Measurements from ENCODE around the gene IFI27L1. TPM values are rescaled to one million over a fixed set of nuclear protein-coding genes. Genes with fewer than 3 reads are reported as not detected.

The IFI27L1 gene
- polyA plus RNA-seq, 4 donors: 29.2 to 44.5 (median 30.2) TPM

DNA sequence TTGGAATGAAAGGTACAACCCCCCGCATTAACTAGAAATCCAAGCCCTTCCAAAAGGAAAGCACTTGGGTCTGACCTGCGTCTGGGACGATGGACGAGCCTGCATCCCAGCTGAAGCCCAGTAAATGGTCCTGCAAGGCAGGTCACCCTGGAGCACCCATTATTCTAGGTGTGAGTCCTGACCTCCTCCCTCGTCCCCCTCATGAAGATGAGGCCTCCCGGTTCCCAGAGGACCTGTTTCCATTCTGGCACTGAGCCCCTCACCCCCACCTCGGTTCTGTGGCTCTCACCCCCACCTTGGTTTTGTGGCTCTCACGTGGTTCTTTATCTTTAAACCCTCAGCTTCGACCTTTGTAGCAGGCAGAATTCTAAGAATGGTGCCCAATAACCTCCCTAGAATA, 36.7 kb downstream of the IFI27L1 start:
- WGBS, 3 donors: 58 to 70% (median 61%) methylated on average over 9 of the region's 9 CpGs
- peaks cover 0 to 18% (median 10%) of the 10 kb centered on the region in 3 donors for H3K4me1 ChIP-seq (ENCODE audit: control insufficient read depth in 3 of 3, insufficient read depth in 2 of 3, low read depth in 1 of 3, low read length in 2 of 3)
- peaks cover 0 to 14% of the 10 kb centered on the region in 2 donors for H3K9me3 ChIP-seq (ENCODE audit: control insufficient read depth in 2 of 2, insufficient read depth in 1 of 2, low read depth in 1 of 2, low read length in 1 of 2)
- DNase-seq (peak in 1 of 2 donors; percentile 44), FAIRE-seq (no peak)
- no peak overlapping the region for H3K27ac ChIP-seq (ENCODE audit: low read depth in 1 of 3, low read length in 2 of 3)
- H3K27me3 ChIP-seq (ENCODE audit: control insufficient read depth in 3 of 3, insufficient read depth in 3 of 3, low read length in 3 of 3): peaks cover 0 to 2% (median 0%) of the 10 kb centered on the region in 3 donors
- no peak overlapping the region for H3K4me3 ChIP-seq (ENCODE audit: low read depth in 1 of 3, low read length in 3 of 3)
- H3K36me3 ChIP-seq (ENCODE audit: control insufficient read depth in 3 of 3, insufficient read depth in 2 of 3, low read depth in 1 of 3, low read length in 3 of 3): no peaks in the 10 kb centered on the region

DNA sequence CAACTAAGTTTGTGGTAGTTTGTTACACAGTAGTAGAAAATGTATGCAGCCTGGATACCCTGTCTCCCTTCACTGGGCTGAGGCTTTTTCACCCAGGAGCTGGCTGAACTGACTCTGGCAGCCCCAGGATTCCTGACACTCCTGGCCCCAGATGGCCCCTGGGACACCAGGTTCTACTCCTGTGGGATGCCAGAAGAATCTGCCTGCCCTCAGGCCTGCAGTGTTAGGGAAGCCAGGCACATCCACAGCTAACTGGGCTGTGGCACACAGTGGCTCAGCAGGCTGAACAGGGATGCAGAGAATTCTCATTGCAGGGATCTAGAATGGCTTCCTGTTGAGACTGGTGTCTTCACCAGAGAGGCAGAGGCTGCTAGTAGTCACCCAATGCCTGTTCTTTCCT, 38.0 kb downstream of the IFI27L1 start:
- H3K9me3 ChIP-seq (ENCODE audit: control insufficient read depth in 2 of 2, insufficient read depth in 1 of 2, low read depth in 1 of 2, low read length in 1 of 2): peaks cover 0 to 14% of the 10 kb centered on the region in 2 donors
- FAIRE-seq (no peak), DNase-seq (no peak)
- no peak overlapping the region for H3K4me3 ChIP-seq (ENCODE audit: low read depth in 1 of 3, low read length in 3 of 3)
- H3K27me3 ChIP-seq (ENCODE audit: control insufficient read depth in 3 of 3, insufficient read depth in 3 of 3, low read length in 3 of 3): peaks cover 0 to 2% (median 0%) of the 10 kb centered on the region in 3 donors
- no peak overlapping the region for H3K27ac ChIP-seq (ENCODE audit: low read depth in 1 of 3, low read length in 2 of 3)
- no peaks in the 10 kb centered on the region for H3K36me3 ChIP-seq (ENCODE audit: control insufficient read depth in 3 of 3, insufficient read depth in 2 of 3, low read depth in 1 of 3, low read length in 3 of 3)
- peaks cover 0 to 18% (median 6%) of the 10 kb centered on the region in 3 donors for H3K4me1 ChIP-seq (ENCODE audit: control insufficient read depth in 3 of 3, insufficient read depth in 2 of 3, low read depth in 1 of 3, low read length in 2 of 3)

DNA sequence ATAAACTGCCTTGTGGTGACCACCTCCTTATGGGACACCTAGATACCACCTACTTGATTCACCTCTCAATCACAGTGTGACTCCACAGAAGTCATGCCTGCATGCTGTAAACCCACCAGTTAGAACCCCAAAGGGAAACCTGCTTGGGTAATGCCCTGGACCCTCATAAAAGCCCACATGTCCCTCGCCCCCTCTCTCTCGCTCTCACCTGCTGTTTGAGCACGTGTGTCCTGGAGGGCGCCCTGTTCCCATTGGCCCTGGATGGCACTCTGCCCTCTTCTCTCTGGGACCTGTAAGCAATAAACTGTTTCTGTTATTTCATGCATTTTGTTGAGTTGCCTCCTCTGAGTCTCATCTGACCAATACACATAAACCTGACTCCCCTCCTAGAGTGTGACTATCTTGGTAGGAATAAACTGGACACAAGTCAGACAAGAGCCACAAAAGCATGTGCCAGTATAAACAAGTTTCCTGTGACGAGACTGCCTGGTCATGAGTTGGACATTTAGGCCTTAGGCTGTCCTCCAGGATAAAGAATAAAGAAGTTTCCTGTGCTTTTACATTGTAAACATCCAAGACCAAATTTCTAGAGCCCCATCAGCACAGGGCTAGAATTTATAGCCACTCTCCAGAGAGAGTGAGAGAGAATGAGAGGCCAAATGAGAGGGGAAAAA, 39.7 kb downstream of the IFI27L1 start:
- Histone ChIP-seq H3K4me1 (ENCODE audit: control insufficient read depth in 3 of 3, insufficient read depth in 2 of 3, low read depth in 1 of 3, low read length in 2 of 3) (peaks cover 0 to 7% (median 0%) of the 10 kb centered on the region in 3 donors), H3K4me3 (ENCODE audit: low read depth in 1 of 3, low read length in 3 of 3) (no peak overlapping the region), H3K9me3 (ENCODE audit: control insufficient read depth in 2 of 2, insufficient read depth in 1 of 2, low read depth in 1 of 2, low read length in 1 of 2) (peaks cover 0 to 14% of the 10 kb centered on the region in 2 donors), H3K27me3 (ENCODE audit: control insufficient read depth in 3 of 3, insufficient read depth in 3 of 3, low read length in 3 of 3) (peaks cover 0 to 2% (median 0%) of the 10 kb centered on the region in 3 donors), H3K36me3 (ENCODE audit: control insufficient read depth in 3 of 3, insufficient read depth in 2 of 3, low read depth in 1 of 3, low read length in 3 of 3) (no peaks in the 10 kb centered on the region), H3K27ac (ENCODE audit: low read depth in 1 of 3, low read length in 2 of 3) (no peak overlapping the region)
- DNase-seq (no peak), FAIRE-seq (no peak)
- WGBS, 3 donors: 79 to 85% (median 81%) methylated on average over 5 of the region's 5 CpGs

DNA sequence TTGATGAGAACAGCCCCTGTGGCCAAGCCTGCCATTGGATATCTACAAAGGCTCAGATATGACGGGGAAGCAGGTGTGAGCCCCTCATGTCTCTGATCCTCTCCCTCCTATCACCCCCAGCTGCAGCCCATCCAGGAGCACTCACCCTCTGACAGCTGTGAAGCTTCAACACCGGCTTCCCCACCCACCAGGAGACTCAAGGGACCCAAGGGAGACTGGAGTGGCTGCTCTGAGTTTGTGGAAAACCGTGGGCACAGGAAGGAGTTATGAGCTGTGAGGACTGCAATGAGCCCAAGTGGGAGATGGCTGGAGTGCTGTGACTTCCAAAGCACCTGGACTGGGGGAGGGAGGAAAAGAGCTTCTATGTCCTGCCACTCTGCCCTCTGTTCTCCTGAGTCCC, 40.4 kb downstream of the IFI27L1 start:
- Histone ChIP-seq H3K4me3 (ENCODE audit: low read depth in 1 of 3, low read length in 3 of 3) (no peak overlapping the region), H3K27ac (ENCODE audit: low read depth in 1 of 3, low read length in 2 of 3) (no peak overlapping the region), H3K4me1 (ENCODE audit: control insufficient read depth in 3 of 3, insufficient read depth in 2 of 3, low read depth in 1 of 3, low read length in 2 of 3) (peaks cover 0 to 7% (median 0%) of the 10 kb centered on the region in 3 donors), H3K27me3 (ENCODE audit: control insufficient read depth in 3 of 3, insufficient read depth in 3 of 3, low read length in 3 of 3) (peaks cover 0 to 2% (median 0%) of the 10 kb centered on the region in 3 donors), H3K36me3 (ENCODE audit: control insufficient read depth in 3 of 3, insufficient read depth in 2 of 3, low read depth in 1 of 3, low read length in 3 of 3) (peaks cover 0 to 4% (median 0%) of the 10 kb centered on the region in 3 donors), H3K9me3 (ENCODE audit: control insufficient read depth in 2 of 2, insufficient read depth in 1 of 2, low read depth in 1 of 2, low read length in 1 of 2) (peaks cover 0 to 14% of the 10 kb centered on the region in 2 donors)
- WGBS, 3 donors: 56 to 59% (median 57%) methylated on average over 3 of the region's 3 CpGs
- FAIRE-seq (no peak), DNase-seq (no peak)

DNA sequence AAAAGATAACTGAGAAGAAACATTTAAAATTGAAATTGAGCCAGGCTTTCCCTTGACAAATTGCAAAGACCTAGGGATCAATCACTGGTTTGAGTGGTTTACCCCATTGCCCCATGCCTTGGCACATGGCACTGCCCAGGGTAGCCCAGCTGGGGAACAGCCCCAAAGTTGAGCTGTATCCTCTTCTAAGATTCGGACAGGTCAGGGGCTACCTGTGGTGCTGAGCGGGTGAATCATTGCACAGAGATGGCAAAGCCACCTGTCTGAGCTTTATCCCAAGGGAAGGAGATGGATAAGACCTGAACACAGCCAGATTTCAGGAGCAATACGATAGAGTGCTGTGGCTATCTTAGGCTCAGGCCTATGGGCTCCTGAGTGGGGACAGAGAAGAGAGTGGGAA, 41.3 kb downstream of the IFI27L1 start:
- peaks cover 0 to 2% (median 0%) of the 10 kb centered on the region in 3 donors for H3K27me3 ChIP-seq (ENCODE audit: control insufficient read depth in 3 of 3, insufficient read depth in 3 of 3, low read length in 3 of 3)
- H3K27ac ChIP-seq (ENCODE audit: low read depth in 1 of 3, low read length in 2 of 3): no peak overlapping the region
- H3K4me3 ChIP-seq (ENCODE audit: low read depth in 1 of 3, low read length in 3 of 3): no peak overlapping the region
- WGBS, 3 donors: 66 to 79% (median 78%) methylated on average over 3 of the region's 3 CpGs
- DNase-seq (no peak), FAIRE-seq (no peak)
- peaks cover 0 to 7% (median 0%) of the 10 kb centered on the region in 3 donors for H3K4me1 ChIP-seq (ENCODE audit: control insufficient read depth in 3 of 3, insufficient read depth in 2 of 3, low read depth in 1 of 3, low read length in 2 of 3)
- H3K9me3 ChIP-seq (ENCODE audit: control insufficient read depth in 2 of 2, insufficient read depth in 1 of 2, low read depth in 1 of 2, low read length in 1 of 2): peaks cover 0 to 14% of the 10 kb centered on the region in 2 donors
- peaks cover 0 to 6% (median 0%) of the 10 kb centered on the region in 3 donors for H3K36me3 ChIP-seq (ENCODE audit: control insufficient read depth in 3 of 3, insufficient read depth in 2 of 3, low read depth in 1 of 3, low read length in 3 of 3)

DNA sequence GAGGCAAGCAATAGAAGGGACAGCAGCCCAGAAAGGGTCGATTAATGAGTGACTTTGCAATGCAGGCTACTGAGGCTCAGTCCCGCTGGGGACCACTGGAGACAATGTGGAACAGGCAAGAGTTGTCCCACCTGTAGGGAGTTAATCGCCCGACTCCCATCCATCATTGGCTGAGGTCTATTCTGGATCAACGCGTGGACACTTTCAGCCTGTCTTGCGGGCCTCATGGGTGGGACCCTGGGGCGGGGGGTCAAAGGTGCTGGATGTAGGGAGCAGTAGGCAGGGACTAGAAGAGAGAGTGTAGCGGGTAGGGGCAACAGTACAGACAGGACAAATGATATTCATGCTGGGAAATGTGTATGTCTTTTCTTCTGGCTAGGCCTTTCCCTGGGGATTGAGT, 42.2 kb downstream of the IFI27L1 start:
- no peak overlapping the region for H3K27ac ChIP-seq (ENCODE audit: low read depth in 1 of 3, low read length in 2 of 3)
- FAIRE-seq (no peak), DNase-seq (no peak)
- peaks cover 0 to 14% of the 10 kb centered on the region in 2 donors for H3K9me3 ChIP-seq (ENCODE audit: control insufficient read depth in 2 of 2, insufficient read depth in 1 of 2, low read depth in 1 of 2, low read length in 1 of 2)
- peaks cover 0 to 5% (median 0%) of the 10 kb centered on the region in 3 donors for H3K4me1 ChIP-seq (ENCODE audit: control insufficient read depth in 3 of 3, insufficient read depth in 2 of 3, low read depth in 1 of 3, low read length in 2 of 3)
- no peak overlapping the region for H3K4me3 ChIP-seq (ENCODE audit: low read depth in 1 of 3, low read length in 3 of 3)
- H3K27me3 ChIP-seq (ENCODE audit: control insufficient read depth in 3 of 3, insufficient read depth in 3 of 3, low read length in 3 of 3): peaks cover 0 to 2% (median 0%) of the 10 kb centered on the region in 3 donors
- peaks cover 0 to 11% (median 0%) of the 10 kb centered on the region in 3 donors for H3K36me3 ChIP-seq (ENCODE audit: control insufficient read depth in 3 of 3, insufficient read depth in 2 of 3, low read depth in 1 of 3, low read length in 3 of 3)
- WGBS, 3 donors: 91 to 94% (median 92%) methylated on average over 9 of the region's 9 CpGs

DNA sequence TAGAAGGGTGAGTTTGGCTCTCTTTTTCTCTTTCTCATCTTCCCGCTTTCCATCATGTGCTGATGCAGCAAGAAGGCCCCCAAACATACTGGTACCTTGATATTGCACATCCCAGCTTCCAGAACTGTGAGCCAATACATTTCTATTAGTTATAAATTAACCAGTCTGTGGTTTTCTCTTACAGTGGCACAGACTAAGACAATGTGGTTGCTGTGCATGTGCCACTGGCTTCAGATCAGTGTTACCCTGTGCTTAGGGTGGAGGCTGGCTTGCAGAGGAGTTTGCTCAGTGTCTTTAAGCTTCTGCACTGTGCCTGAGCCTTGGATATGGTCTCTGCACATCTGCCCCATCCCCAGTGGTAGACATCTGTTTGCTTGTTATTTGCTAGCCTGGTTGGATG, 42.8 kb downstream of the IFI27L1 start:
- DNase-seq (no peak), FAIRE-seq (no peak)
- peaks cover 0 to 2% (median 0%) of the 10 kb centered on the region in 3 donors for H3K27me3 ChIP-seq (ENCODE audit: control insufficient read depth in 3 of 3, insufficient read depth in 3 of 3, low read length in 3 of 3)
- H3K36me3 ChIP-seq (ENCODE audit: control insufficient read depth in 3 of 3, insufficient read depth in 2 of 3, low read depth in 1 of 3, low read length in 3 of 3): peaks cover 0 to 11% (median 0%) of the 10 kb centered on the region in 3 donors
- H3K9me3 ChIP-seq (ENCODE audit: control insufficient read depth in 2 of 2, insufficient read depth in 1 of 2, low read depth in 1 of 2, low read length in 1 of 2): peaks cover 0 to 14% of the 10 kb centered on the region in 2 donors
- no peak overlapping the region for H3K27ac ChIP-seq (ENCODE audit: low read depth in 1 of 3, low read length in 2 of 3)
- 90 to 92% (median 91%) methylated on average over 1 of the region's 1 CpG for WGBS, 3 donors
- no peak overlapping the region for H3K4me3 ChIP-seq (ENCODE audit: low read depth in 1 of 3, low read length in 3 of 3)
- H3K4me1 ChIP-seq (ENCODE audit: control insufficient read depth in 3 of 3, insufficient read depth in 2 of 3, low read depth in 1 of 3, low read length in 2 of 3): peaks cover 0 to 5% (median 0%) of the 10 kb centered on the region in 3 donors

DNA sequence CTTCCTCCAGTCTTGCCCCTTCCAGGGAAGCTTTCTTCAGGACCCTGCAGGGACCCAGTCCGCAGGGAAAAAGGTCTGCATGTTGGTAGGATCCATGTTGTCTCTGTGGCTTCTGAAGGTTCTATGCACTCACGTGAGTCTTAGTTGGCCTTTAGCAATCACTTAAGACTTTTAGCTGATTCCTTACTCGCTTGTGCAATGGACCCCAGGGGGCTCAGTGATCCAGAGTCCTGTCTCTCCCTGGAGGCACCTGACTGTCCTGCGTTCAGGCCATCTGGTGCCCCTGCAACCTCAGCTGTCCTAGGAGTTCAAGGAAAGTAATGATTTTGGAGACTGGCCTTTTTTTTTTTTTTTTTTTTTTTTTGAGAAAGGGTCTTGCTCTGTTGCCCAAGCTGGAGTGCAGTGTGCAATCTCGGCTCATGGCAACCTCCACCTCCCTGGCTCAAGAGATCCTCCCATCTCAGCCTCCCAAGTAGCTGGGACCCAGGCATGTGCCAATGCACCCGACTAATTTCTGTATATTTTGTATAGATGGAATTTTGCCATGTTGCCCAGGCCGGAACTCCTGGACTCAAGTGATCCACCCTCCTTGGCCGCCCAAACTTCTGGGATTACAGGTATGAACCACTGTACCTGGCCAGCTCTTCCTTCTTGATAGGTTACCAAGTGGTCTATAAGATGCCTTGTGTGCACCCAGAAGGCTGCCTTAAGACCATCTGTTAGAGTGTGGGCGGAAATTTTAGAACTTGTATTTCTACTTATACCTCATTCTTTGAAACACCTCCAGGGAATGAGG, 43.7 kb downstream of the IFI27L1 start:
- WGBS, 3 donors: 83 to 92% (median 89%) methylated on average over 9 of the region's 9 CpGs
- Histone ChIP-seq H3K4me1 (ENCODE audit: control insufficient read depth in 3 of 3, insufficient read depth in 2 of 3, low read depth in 1 of 3, low read length in 2 of 3) (peaks cover 0 to 8% (median 0%) of the 10 kb centered on the region in 3 donors), H3K27ac (ENCODE audit: low read depth in 1 of 3, low read length in 2 of 3) (no peak overlapping the region), H3K9me3 (ENCODE audit: control insufficient read depth in 2 of 2, insufficient read depth in 1 of 2, low read depth in 1 of 2, low read length in 1 of 2) (peaks cover 0 to 10% of the 10 kb centered on the region in 2 donors), H3K36me3 (ENCODE audit: control insufficient read depth in 3 of 3, insufficient read depth in 2 of 3, low read depth in 1 of 3, low read length in 3 of 3) (peaks cover 0 to 11% (median 0%) of the 10 kb centered on the region in 3 donors), H3K27me3 (ENCODE audit: control insufficient read depth in 3 of 3, insufficient read depth in 3 of 3, low read length in 3 of 3) (no peaks in the 10 kb centered on the region), H3K4me3 (ENCODE audit: low read depth in 1 of 3, low read length in 3 of 3) (no peak overlapping the region)
- DNase-seq: no peak
- FAIRE-seq: no peak
